Measurements from ENCODE around the gene PCDHGB2. TPM values are rescaled to one million over a fixed set of nuclear protein-coding genes. Genes with fewer than 3 reads are reported as not detected.
A peak's percentile ranks its signal among the peaks of the same experiment; 100 is the strongest.
"Not testable (repeated sequence)": the region's sequence is repeated elsewhere in the genome, so short reads cannot be mapped to it uniquely, and the experiment has no call there.

PCDHGB2 gene
- total and polyA plus RNA-seq, 4 experiments from 2014 or later = 0.55 to 0.64 TPM; not detected in 2

- peaks cover 9 to 71% (median 62%) of the 10 kb centered on the region in 8 donors for H3K9me3 Mint-ChIP-seq
- POLR2A ChIA-PET (ENCODE audit: partially characterized antibody) = no interaction called here
- Histone ChIP-seq H3K9me3 (ENCODE audit: control insufficient read depth in 1 of 2, low read length in 2 of 2) (peaks cover 19 to 28% of the 10 kb centered on the region in 2 donors), H3K27me3 (ENCODE audit: insufficient read depth, low read length) (no peaks in the 10 kb centered on the region), H3K27ac (ENCODE audit: low read depth, low read length) (no peak overlapping the region), H3K4me1 (ENCODE audit: insufficient read depth, low read length) (peaks cover 15% of the 10 kb centered on the region), H3K4me3 (ENCODE audit: low read length in 2 of 2) (no peak overlapping the region), H3K36me3 (ENCODE audit: insufficient read depth, low read length) (peaks cover 19% of the 10 kb centered on the region)
- CTCF ChIA-PET (ENCODE audit: partially characterized antibody) = interaction anchor here (1.0 kb wide), 1 partner anchor 190 kb away, joined by 3 read pairs; no protein-coding TSS in a partner anchor
- H3K4me1 Mint-ChIP-seq = peaks cover 22 to 43% (median 31%) of the 10 kb centered on the region in 4 donors
- peaks cover 36 to 43% of the 10 kb centered on the region in 2 donors for H3K36me3 Mint-ChIP-seq
- H3K4me3 Mint-ChIP-seq = peak overlapping the region in 3 of 8 donors; percentile 13 to 54 (median 53)
- no peak for DNase-seq
- peak overlapping the region in 1 of 7 donors; percentile 93 for H3K27ac Mint-ChIP-seq
- intact Hi-C loops (cut with micrococcal nuclease) = loop anchor here (5.0 to 10.0 kb wide), 3 partner anchors 93 to 1217 kb away; partner anchors contain the start of genes PCDHGA10 and PCDHGB7
- H3K27me3 Mint-ChIP-seq = peaks cover 8 to 11% of the 10 kb centered on the region in 2 donors
These were observed 37.5 kb upstream of the PCDHGB2 start for GRCh38 chr5:141322261-141322660.

- intact Hi-C loops (cut with micrococcal nuclease) = loop anchor here (1.0 to 10.0 kb wide), 5 partner anchors 89 to 1221 kb away; partner anchors contain the start of genes PCDHGA10 and PCDHGB7
- H3K27me3 ChIP-seq (ENCODE audit: insufficient read depth, low read length) = no peaks in the 10 kb centered on the region
- Mint-ChIP-seq H3K9me3 (peaks cover 0 to 65% (median 52%) of the 10 kb centered on the region in 8 donors), H3K4me1 (peaks cover 5 to 11% (median 8%) of the 10 kb centered on the region in 4 donors), H3K27me3 (peaks cover 23 to 28% of the 10 kb centered on the region in 2 donors), H3K36me3 (peaks cover 8 to 17% of the 10 kb centered on the region in 2 donors), H3K27ac (peak overlapping the region; percentile 36 to 98 (median 94)), H3K4me3 (peak overlapping the region; percentile 91 to 97 (median 94))
- ChIA-PET POLR2A (ENCODE audit: partially characterized antibody) (no interaction called here), CTCF (ENCODE audit: partially characterized antibody) (interaction anchor here (0.6 to 4.2 kb wide), 11 partner anchors 10 to 241 kb away, joined by 3 to 20 read pairs (median 3); no protein-coding TSS in a partner anchor)
- no peaks in the 10 kb centered on the region for H3K36me3 ChIP-seq (ENCODE audit: insufficient read depth, low read length)
- H3K4me1 ChIP-seq (ENCODE audit: insufficient read depth, low read length) = peaks cover 2% of the 10 kb centered on the region
- H3K9me3 ChIP-seq (ENCODE audit: control insufficient read depth in 1 of 2, low read length in 2 of 2) = peaks cover 0 to 10% of the 10 kb centered on the region in 2 donors
- peak; percentile 67 to 80 (median 71) for DNase-seq
- peak overlapping the region; percentile 37 for H3K27ac ChIP-seq (ENCODE audit: low read depth, low read length)
- H3K4me3 ChIP-seq (ENCODE audit: low read length in 2 of 2) = peak overlapping the region; percentile 26 to 50
These were observed 33.5 kb upstream of the PCDHGB2 start for GRCh38 chr5:141326088-141326854.

- intact Hi-C loops (cut with micrococcal nuclease) = loop anchor here (10.0 kb wide), 2 partner anchors 87 to 1223 kb away; partner anchors contain the start of genes PCDHGA10 and PCDHGB7
- H3K27me3 Mint-ChIP-seq = peaks cover 35 to 37% of the 10 kb centered on the region in 2 donors
- DNase-seq = no peak
- Histone ChIP-seq H3K27me3 (ENCODE audit: insufficient read depth, low read length) (no peaks in the 10 kb centered on the region), H3K4me3 (ENCODE audit: low read length in 2 of 2) (no peak overlapping the region), H3K27ac (ENCODE audit: low read depth, low read length) (no peak overlapping the region), H3K4me1 (ENCODE audit: insufficient read depth, low read length) (no peaks in the 10 kb centered on the region), H3K36me3 (ENCODE audit: insufficient read depth, low read length) (no peaks in the 10 kb centered on the region), H3K9me3 (ENCODE audit: control insufficient read depth in 1 of 2, low read length in 2 of 2) (peaks cover 0 to 8% of the 10 kb centered on the region in 2 donors)
- ChIA-PET CTCF (ENCODE audit: partially characterized antibody) (interaction anchor here (0.6 to 4.4 kb wide), 6 partner anchors 9 to 207 kb away, joined by 3 to 29 read pairs (median 6); partner anchors contain the start of gene TAF7), POLR2A (ENCODE audit: partially characterized antibody) (interaction anchor here (1.4 kb wide), 1 partner anchor 8 kb away, joined by 8 read pairs; the partner anchor contains the start of gene TAF7)
- no peak overlapping the region for H3K4me3 Mint-ChIP-seq
- no peak overlapping the region for H3K27ac Mint-ChIP-seq
- peaks cover 11 to 16% of the 10 kb centered on the region in 2 donors for H3K36me3 Mint-ChIP-seq
- peaks cover 2 to 66% (median 52%) of the 10 kb centered on the region in 8 donors for H3K9me3 Mint-ChIP-seq
- H3K4me1 Mint-ChIP-seq = peaks cover 5 to 11% (median 6%) of the 10 kb centered on the region in 4 donors
These were observed 31.6 kb upstream of the PCDHGB2 start for GRCh38 chr5:141328231-141328630.

- H3K27ac ChIP-seq (ENCODE audit: low read depth, low read length) = no peak within 1 kb of the TSS
- Mint-ChIP-seq H3K9me3 (peaks cover 2 to 81% (median 69%) of the 10 kb centered on the region in 8 donors), H3K4me3 (peak within 1 kb of the TSS in 6 of 8 donors; percentile 29 to 68 (median 54)), H3K27ac (peak within 1 kb of the TSS in 1 of 7 donors; percentile 52), H3K27me3 (peaks cover 50% of the 10 kb centered on the region in 2 donors), H3K36me3 (peaks cover 15 to 18% of the 10 kb centered on the region in 2 donors), H3K4me1 (peaks cover 5 to 11% (median 6%) of the 10 kb centered on the region in 4 donors)
- intact Hi-C loops (cut with micrococcal nuclease) = no loop called here
- no peaks in the 10 kb centered on the region for H3K27me3 ChIP-seq (ENCODE audit: insufficient read depth, low read length)
- DNase-seq = peak in 2 of 5 donors; percentile 15 to 26
- H3K9me3 ChIP-seq (ENCODE audit: control insufficient read depth in 1 of 2, low read length in 2 of 2) = peaks cover 0 to 8% of the 10 kb centered on the region in 2 donors
- H3K36me3 ChIP-seq (ENCODE audit: insufficient read depth, low read length) = no peaks in the 10 kb centered on the region
- POLR2A ChIA-PET (ENCODE audit: partially characterized antibody) = interaction anchor here (0.7 to 0.8 kb wide), 2 partner anchors 10 to 233 kb away, joined by 3 to 7 read pairs; partner anchors contain the start of gene TAF7
- no peaks in the 10 kb centered on the region for H3K4me1 ChIP-seq (ENCODE audit: insufficient read depth, low read length)
- H3K4me3 ChIP-seq (ENCODE audit: low read length in 2 of 2) = no peak within 1 kb of the TSS
- CTCF ChIA-PET (ENCODE audit: partially characterized antibody) = interaction anchor here (0.9 to 4.4 kb wide), 11 partner anchors 9 to 288 kb away, joined by 3 to 29 read pairs (median 4); partner anchors contain the start of genes DIAPH1, PCDHGA6 and TAF7
These were observed 29.3 kb upstream of the PCDHGB2 start, which contains the start of gene PCDHGA1 for GRCh38 chr5:141330299-141331080. Gene PCDHGA1 (plus strand): TSS chr5:141330514.

GRCh38 chr5:141332571-141332970 lies 27.2 kb upstream of the PCDHGB2 start:
- H3K9me3 ChIP-seq (ENCODE audit: control insufficient read depth in 1 of 2, low read length in 2 of 2); H3K27ac Mint-ChIP-seq; intact Hi-C loops (cut with micrococcal nuclease); H3K36me3 ChIP-seq (ENCODE audit: insufficient read depth, low read length); H3K4me1 ChIP-seq (ENCODE audit: insufficient read depth, low read length); DNase-seq; H3K4me1 Mint-ChIP-seq; H3K27me3 ChIP-seq (ENCODE audit: insufficient read depth, low read length); H3K4me3 ChIP-seq (ENCODE audit: low read length in 2 of 2); H3K27ac ChIP-seq (ENCODE audit: low read depth, low read length); POLR2A ChIA-PET (ENCODE audit: partially characterized antibody); H3K4me3 Mint-ChIP-seq: not testable (repeated sequence)
- Mint-ChIP-seq H3K27me3 (peaks cover 46 to 55% of the 10 kb centered on the region in 2 donors), H3K9me3 (peaks cover 0 to 85% (median 75%) of the 10 kb centered on the region in 8 donors), H3K36me3 (peaks cover 8 to 16% of the 10 kb centered on the region in 2 donors)
- CTCF ChIA-PET (ENCODE audit: partially characterized antibody) = interaction anchor here (1.1 to 1.3 kb wide), 2 partner anchors 12 to 13 kb away, joined by 3 to 5 read pairs; partner anchors contain the start of gene TAF7

GRCh38 chr5:141338538-141339306 lies 21.1 kb upstream of the PCDHGB2 start, which contains the start of gene PCDHGA2:
Gene PCDHGA2 (plus strand): TSS chr5:141338760.
- peak within 1 kb of the TSS in 4 of 8 donors; percentile 35 to 65 (median 49) for H3K4me3 Mint-ChIP-seq
- peaks cover 0 to 3% (median 0%) of the 10 kb centered on the region in 4 donors for H3K4me1 Mint-ChIP-seq
- Histone ChIP-seq H3K4me1 (ENCODE audit: insufficient read depth, low read length) (no peaks in the 10 kb centered on the region), H3K36me3 (ENCODE audit: insufficient read depth, low read length) (no peaks in the 10 kb centered on the region), H3K27ac (ENCODE audit: low read depth, low read length) (no peak within 1 kb of the TSS), H3K4me3 (ENCODE audit: low read length in 2 of 2) (no peak within 1 kb of the TSS), H3K27me3 (ENCODE audit: insufficient read depth, low read length) (no peaks in the 10 kb centered on the region), H3K9me3 (ENCODE audit: control insufficient read depth in 1 of 2, low read length in 2 of 2) (peaks cover 0 to 8% of the 10 kb centered on the region in 2 donors)
- peaks cover 47 to 52% of the 10 kb centered on the region in 2 donors for H3K27me3 Mint-ChIP-seq
- intact Hi-C loops (cut with micrococcal nuclease) = no loop called here
- CTCF ChIA-PET (ENCODE audit: partially characterized antibody) = interaction anchor here (1.0 to 1.1 kb wide), 2 partner anchors 9 to 12 kb away, joined by 3 to 4 read pairs; partner anchors contain the start of gene PCDHGA1
- H3K36me3 Mint-ChIP-seq = peaks cover 11 to 15% of the 10 kb centered on the region in 2 donors
- peaks cover 3 to 89% (median 80%) of the 10 kb centered on the region in 8 donors for H3K9me3 Mint-ChIP-seq
- POLR2A ChIA-PET (ENCODE audit: partially characterized antibody) = no interaction called here
- no peak for DNase-seq
- peak within 1 kb of the TSS in 1 of 7 donors; percentile 61 for H3K27ac Mint-ChIP-seq

All from CD4-positive, alpha-beta memory T cell (primary cell).